Lung (tissue), 12 donors: Measurements from ENCODE around the gene LRRK1. TPM values are rescaled to one million over a fixed set of nuclear protein-coding genes. Genes with fewer than 3 reads are reported as not detected.

Source experiments
- ATAC-seq: fragments of 200-7000 bp; cut with Tn5 transposase; one replicate; pipeline ENCODE4 v1.9.1; 2020; ENCODE audit warnings: moderate number of reproducible peaks; ENCODE audit not compliant: insufficient read depth, low FRiP score
- DNase-seq, 3 donors: peaks; one replicate each; pipeline ENCODE4 v3.0.0-alpha.2; 2013 to 2017
- H3K27ac ChIP-seq, 2 donors: one replicate each; pipeline ENCODE4 v1.5.1; 2013; ENCODE audit warnings: mild to moderate bottlenecking in 2 of 2, moderate library complexity in 2 of 2, control low read depth in 1 of 2, inconsistent platforms in 1 of 2, low read depth in 1 of 2, low read length in 1 of 2
- H3K27me3 ChIP-seq, 3 donors: one replicate each; pipeline ENCODE4 v1.5.1; 2013; ENCODE audit warnings: low read length in 2 of 3; ENCODE audit not compliant: control insufficient read depth in 3 of 3, insufficient read depth in 3 of 3
- H3K36me3 ChIP-seq, 4 donors: one replicate each; pipeline ENCODE4 v1.5.1; 2013; ENCODE audit warnings: low read length in 4 of 4, mild to moderate bottlenecking in 1 of 4, moderate library complexity in 1 of 4; ENCODE audit not compliant: control insufficient read depth in 4 of 4, insufficient read depth in 4 of 4
- H3K4me1 ChIP-seq, 5 donors: one replicate each; pipeline ENCODE4 v1.5.1; 2013; ENCODE audit warnings: low read length in 5 of 5, mild to moderate bottlenecking in 2 of 5, moderate library complexity in 1 of 5; ENCODE audit not compliant: control insufficient read depth in 5 of 5, insufficient read depth in 5 of 5
- H3K4me3 ChIP-seq: one replicate; pipeline ENCODE4 v1.5.1; 2013; ENCODE audit warnings: mild to moderate bottlenecking, control low read depth, moderate library complexity
- H3K9ac ChIP-seq, 2 donors: one replicate each; pipeline ENCODE4 v1.5.1; 2013; ENCODE audit warnings: low read length in 2 of 2, control low read depth in 1 of 2; ENCODE audit not compliant: insufficient read depth in 1 of 2
- H3K9me3 ChIP-seq, 4 donors: one replicate each; pipeline ENCODE4 v1.5.1; 2013; ENCODE audit warnings: low read length in 3 of 4, mild to moderate bottlenecking in 1 of 4, moderate library complexity in 1 of 4; ENCODE audit not compliant: control insufficient read depth in 4 of 4, insufficient read depth in 3 of 4
- WGBS, 2 donors: extraction: QIAGEN DNeasy Blood & Tissue Kit; methylation state at CpG; one replicate each; pipeline ENCODE4 v1.1.7; 2013; 5-methylcytosine and 5-hydroxymethylcytosine counted together
- polyA plus RNA-seq, 2 donors: library from polyadenylated mRNA; stranded (reverse); fragments of 200-250 nt; gene quantifications; one replicate each; pipeline ENCODE4 v1.2.1, GENCODE V29; 2013
- total RNA-seq, 2 donors: library from RNA; depleted of rRNA in 1 of 2; stranded (reverse); fragments of >200 nt in 1 of 2; gene quantifications; one replicate each; pipeline ENCODE4 v1.2.1, GENCODE V29; 2014 to 2021
- TF ChIP-seq, protein P1 (sequence below): IDR thresholded peaks from 2 replicates; pipeline ENCODE4 v1.5.1; 2012; ENCODE audit warnings: mild to moderate bottlenecking; ENCODE audit errors: control extremely low read depth, extremely low read depth
- donor health status: control.
- donor health status: control.
- donor health status: Bipolar disorder and iron deficiency.
- donor health status: healthy.
- donor health status: DM: yes; HTN: yes; CAD: no.

The LRRK1 gene
- total and polyA plus RNA-seq, 4 donors: 5.7 to 22.9 (median 9.7) TPM

DNA sequence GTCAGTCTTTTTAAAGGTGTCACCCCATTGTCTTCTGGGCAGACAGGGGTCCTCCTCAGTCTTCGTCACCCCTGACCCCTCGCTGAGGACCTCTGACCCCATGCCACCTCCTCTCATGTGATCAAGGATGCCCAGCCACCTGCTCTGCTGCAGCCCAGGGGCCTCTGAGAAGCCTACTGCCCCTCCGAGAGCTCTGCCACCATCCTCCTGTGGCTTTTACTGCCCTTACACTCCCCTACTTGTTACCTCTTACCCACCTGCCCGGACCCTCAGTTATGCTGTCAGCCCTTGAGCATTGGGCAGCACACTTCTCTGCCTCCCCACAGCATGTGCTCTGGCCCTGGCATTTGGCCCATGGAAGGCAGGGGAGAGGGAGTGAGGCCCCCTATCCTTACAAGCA, 123.2 kb downstream of the LRRK1 start:
- peaks cover 0 to 11% (median 0%) of the 10 kb centered on the region in 4 donors for H3K36me3 ChIP-seq
- DNase-seq (no peak), ATAC-seq (no peak)
- H3K9ac ChIP-seq: no peak overlapping the region
- no peak overlapping the region for H3K4me3 ChIP-seq
- H3K27ac ChIP-seq: no peak overlapping the region
- H3K27me3 ChIP-seq: no peaks in the 10 kb centered on the region
- WGBS, 2 donors: 97 to 100% methylated on average over 4 of the region's 4 CpGs
- H3K9me3 ChIP-seq: peaks cover 0 to 5% (median 1%) of the 10 kb centered on the region in 4 donors
- peaks cover 0 to 16% (median 8%) of the 10 kb centered on the region in 5 donors for H3K4me1 ChIP-seq
- TF ChIP-seq, protein P1, sequence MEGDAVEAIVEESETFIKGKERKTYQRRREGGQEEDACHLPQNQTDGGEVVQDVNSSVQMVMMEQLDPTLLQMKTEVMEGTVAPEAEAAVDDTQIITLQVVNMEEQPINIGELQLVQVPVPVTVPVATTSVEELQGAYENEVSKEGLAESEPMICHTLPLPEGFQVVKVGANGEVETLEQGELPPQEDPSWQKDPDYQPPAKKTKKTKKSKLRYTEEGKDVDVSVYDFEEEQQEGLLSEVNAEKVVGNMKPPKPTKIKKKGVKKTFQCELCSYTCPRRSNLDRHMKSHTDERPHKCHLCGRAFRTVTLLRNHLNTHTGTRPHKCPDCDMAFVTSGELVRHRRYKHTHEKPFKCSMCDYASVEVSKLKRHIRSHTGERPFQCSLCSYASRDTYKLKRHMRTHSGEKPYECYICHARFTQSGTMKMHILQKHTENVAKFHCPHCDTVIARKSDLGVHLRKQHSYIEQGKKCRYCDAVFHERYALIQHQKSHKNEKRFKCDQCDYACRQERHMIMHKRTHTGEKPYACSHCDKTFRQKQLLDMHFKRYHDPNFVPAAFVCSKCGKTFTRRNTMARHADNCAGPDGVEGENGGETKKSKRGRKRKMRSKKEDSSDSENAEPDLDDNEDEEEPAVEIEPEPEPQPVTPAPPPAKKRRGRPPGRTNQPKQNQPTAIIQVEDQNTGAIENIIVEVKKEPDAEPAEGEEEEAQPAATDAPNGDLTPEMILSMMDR: no peak

DNA sequence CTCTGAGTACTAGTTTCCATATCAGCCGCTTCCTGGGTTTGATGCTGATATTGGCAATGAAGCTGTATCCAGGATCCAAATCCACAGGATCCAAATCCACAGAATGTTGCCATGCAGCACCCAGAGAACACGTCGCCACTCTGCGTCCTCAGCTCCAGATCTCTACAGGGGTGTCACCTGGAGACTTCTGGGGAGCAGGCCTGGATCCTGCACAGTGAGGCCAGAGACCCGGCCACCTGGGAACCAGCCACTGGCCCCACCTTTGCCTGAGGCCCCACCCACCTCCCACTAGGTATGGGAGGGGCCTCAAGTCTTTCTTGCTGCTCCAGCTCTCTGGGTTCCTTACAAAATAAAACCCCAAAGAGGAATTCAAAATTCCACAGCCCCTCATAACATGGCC, 123.9 kb downstream of the LRRK1 start:
- WGBS, 2 donors: 96% methylated on average over 5 of the region's 5 CpGs
- DNase-seq (peak in 1 of 3 donors; percentile 6), ATAC-seq (no peak)
- Histone ChIP-seq H3K27me3 (no peaks in the 10 kb centered on the region), H3K9ac (no peak overlapping the region), H3K27ac (no peak overlapping the region), H3K4me3 (no peak overlapping the region), H3K9me3 (peaks cover 0 to 5% (median 0%) of the 10 kb centered on the region in 4 donors), H3K4me1 (peaks cover 0 to 21% (median 8%) of the 10 kb centered on the region in 5 donors), H3K36me3 (peaks cover 0 to 12% (median 0%) of the 10 kb centered on the region in 4 donors)
- TF ChIP-seq, protein P1: no peak

DNA sequence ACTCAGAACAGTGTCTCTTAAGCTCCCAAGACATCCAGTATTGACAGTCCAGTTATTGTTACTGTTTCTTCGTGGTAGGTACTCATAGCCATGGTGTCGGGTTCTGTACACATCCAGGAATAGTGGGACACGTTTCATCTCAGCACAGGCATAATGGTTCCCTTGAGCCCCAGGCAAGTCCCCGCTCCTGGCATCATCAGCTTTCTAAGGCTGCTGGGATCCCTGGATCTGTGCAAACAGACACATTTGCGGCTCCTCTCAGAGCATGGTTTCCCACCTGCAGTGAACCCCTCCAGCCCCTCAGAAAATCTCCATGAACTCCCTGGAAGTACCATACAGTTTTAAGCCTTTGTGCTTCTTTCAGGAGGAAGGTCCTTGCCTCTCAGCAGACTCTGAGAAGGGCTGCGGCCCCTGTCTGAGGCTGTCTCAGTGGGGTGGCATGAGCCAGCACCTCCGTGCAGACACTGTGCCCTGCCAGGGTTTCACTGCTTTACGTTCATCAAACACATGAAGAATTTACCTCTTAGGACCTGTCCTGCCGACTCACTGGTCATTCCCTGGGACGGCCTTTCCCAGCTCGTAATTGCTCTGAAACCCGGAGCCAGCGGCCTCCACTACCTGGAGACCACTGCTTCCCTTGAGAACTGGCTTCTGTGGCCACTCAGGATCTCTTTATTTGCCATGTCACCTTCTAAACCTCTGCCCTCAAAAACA, 124.9 kb downstream of the LRRK1 start:
- 95 to 98% methylated on average over 13 of the region's 13 CpGs for WGBS, 2 donors
- no peak overlapping the region for H3K4me3 ChIP-seq
- H3K27me3 ChIP-seq: no peaks in the 10 kb centered on the region
- peaks cover 0 to 25% (median 17%) of the 10 kb centered on the region in 5 donors for H3K4me1 ChIP-seq
- H3K9ac ChIP-seq: no peak overlapping the region
- peaks cover 0 to 5% (median 0%) of the 10 kb centered on the region in 4 donors for H3K9me3 ChIP-seq
- H3K27ac ChIP-seq: no peak overlapping the region
- no peak for ATAC-seq
- peaks cover 0 to 16% (median 0%) of the 10 kb centered on the region in 4 donors for H3K36me3 ChIP-seq
- no peak for DNase-seq
- TF ChIP-seq, protein P1: no peak
